K562 (cell line): Measurements from ENCODE around the gene PPIH. TPM values are rescaled to one million over a fixed set of nuclear protein-coding genes. Genes with fewer than 3 reads are reported as not detected.

Experiments
- ADNP ChIP-seq: fragments of 200-800 bp; sonication (Bioruptor generic); IDR thresholded peaks from 2 replicates; pipeline ENCODE4 v1.6.1; 2016; ENCODE audit warnings: missing genetic modification characterization, missing compliant biosample characterization
- CAMTA2 ChIP-seq: fragments of 250-450 bp; sonication (Bioruptor Pico); conservative IDR thresholded peaks from 2 replicates; pipeline ENCODE4 v1.5.1; 2022
- CHCHD3 ChIP-seq: fragments of 250-450 bp; sonication (Bioruptor Pico); IDR thresholded peaks from 2 replicates; pipeline ENCODE4 v2.1.2; 2022; ENCODE audit warnings: mild to moderate bottlenecking
- CTBP1 ChIP-seq: fragments of 450-650 bp; IDR thresholded peaks from 2 replicates; pipeline ENCODE4 v1.6.1; 2016; ENCODE audit warnings: borderline replicate concordance
- EP300 ChIP-seq: IDR thresholded peaks from 2 replicates; pipeline ENCODE4 v1.6.1; 2012; ENCODE audit warnings: low read length, improper control_type of control experiment
- HDAC2 ChIP-seq: fragments of 450-650 bp; IDR thresholded peaks from 2 replicates; pipeline ENCODE4 v1.6.1; 2016; ENCODE audit warnings: mild to moderate bottlenecking
- HOMEZ ChIP-seq: fragments of 250-450 bp; sonication (Bioruptor Pico); IDR thresholded peaks from 2 replicates; pipeline ENCODE4 v1.4.0; 2020; ENCODE audit warnings: mild to moderate bottlenecking, moderate library complexity
- NFATC3 ChIP-seq: fragments of 450-650 bp; IDR thresholded peaks from 2 replicates; pipeline ENCODE4 v1.6.1; 2017; ENCODE audit warnings: mild to moderate bottlenecking
- PHB2 ChIP-seq: fragments of 450-650 bp; IDR thresholded peaks from 2 replicates; pipeline ENCODE4 v1.6.1; 2017; ENCODE audit warnings: low read depth
- PTRF ChIP-seq: fragments of 450-650 bp; IDR thresholded peaks from 2 replicates; pipeline ENCODE4 v1.6.1; 2016; ENCODE audit warnings: mild to moderate bottlenecking, missing genetic modification characterization, missing compliant biosample characterization
- XRCC4 ChIP-seq: IDR thresholded peaks from one replicate; pipeline ENCODE4 v1.6.1; 2011; ENCODE audit not compliant: insufficient read depth, insufficient read length; ENCODE audit errors: extremely low read depth
- ZBTB40 ChIP-seq, 2 experiments: fragments of 450-650 bp in 1 of 2; sonication (generic) in 1 of 2; formaldehyde crosslinking in 1 of 2; IDR thresholded peaks; 2 replicates each; pipeline versions ENCODE4 v1.7.1 to v1.9.0; 2016 to 2022; ENCODE audit warnings: inconsistent platforms in 1 of 2, mild to moderate bottlenecking in 1 of 2, missing genetic modification reagents in 1 of 2
- ZNF24 ChIP-seq: fragments of 450-650 bp; IDR thresholded peaks from 2 replicates; pipeline ENCODE4 v1.6.1; 2016
- ZNF740 ChIP-seq, 3 experiments: fragments of 200-800 bp in 1 of 3; sonication (Bioruptor generic) in 1 of 3; sonication (generic) in 1 of 3; formaldehyde crosslinking in 1 of 3; IDR thresholded peaks; 2 replicates each; pipeline versions ENCODE4 v1.6.1 to v1.8.0; 2016 to 2022; ENCODE audit warnings: mild to moderate bottlenecking in 2 of 3, missing compliant biosample characterization in 2 of 3, missing genetic modification characterization in 2 of 3, missing genetic modification reagents in 1 of 3
- ZNF76 ChIP-seq: fragments of 250-450 bp; sonication (Bioruptor Pico); IDR thresholded peaks from 2 replicates; pipeline ENCODE4 v1.4.0; 2020; ENCODE audit warnings: mild to moderate bottlenecking, moderate library complexity, borderline replicate concordance
- polyA plus RNA-seq, 8 experiments: library from polyadenylated mRNA; depleted of rRNA in 4 of 8; stranded (reverse) in 5 of 8; unstranded in 3 of 8; fragments of >200 nt; fragmentation: Nextera tagmentation in 2 of 8; fragmentation: Illumina TruSeq in 1 of 8; extraction: Ambion mirVana in 2 of 8; extraction: Trizol in 1 of 8; gene quantifications; 2 replicates each; pipeline versions ENCODE4 v1.2.1 to v1.2.3, GENCODE V29; 2011 to 2014; ENCODE audit warnings: inconsistent platforms in 1 of 8, missing spikeins in 1 of 8
- total RNA-seq, 7 experiments: library from RNA; depleted of rRNA in 6 of 7; stranded (reverse); fragments of >200 nt in 6 of 7; fragmentation: Illumina TruSeq in 2 of 7; extraction: Trizol in 2 of 7; gene quantifications; 2 replicates each; pipeline versions ENCODE4 v1.2.1 to v1.2.3, GENCODE V29; 2011 to 2021; ENCODE audit warnings: low replicate concordance in 1 of 7

PPIH gene
- total and polyA plus RNA-seq, 9 of the 15 experiments (the other 6 are each of a cell fraction or from before 2014, with no cell fraction given): 197 to 470 (median 277) TPM

- TF ChIP-seq ZBTB40 (IDR thresholded peaks at IDR 0.05) (peak; percentile 98), ZBTB40 (CRISPR knock-in tag; IDR thresholded peaks at IDR 0.05) (no peak), CHCHD3 (CRISPR knock-in tag) (no peak), ADNP (tag) (no peak), CTBP1 (peak; percentile 78; the same call in 1 of the 2 replicates), HDAC2 (peak; percentile 93), ZNF76 (CRISPR knock-in tag) (0 out of 2 replicates have a peak, but pooled peaks have one; percentile 45), PHB2 (no peak), XRCC4 (no peak), ZNF24 (peak; percentile 67), EP300 (peak; percentile 53), CAMTA2 (CRISPR knock-in tag) (no peak), ZNF740 (CRISPR knock-in tag; IDR thresholded peaks at IDR 0.05) (peak; percentile 34; the same call in 1 of the 2 replicates), ZNF740 (tag; IDR thresholded peaks at IDR 0.05) (no peak), NFATC3 (no peak), HOMEZ (CRISPR knock-in tag) (peak; percentile 59; the same call in 1 of the 2 replicates), PTRF (tag) (no peak)
These were observed at the start of gene PPIH (continued) for GRCh38 chr1:42657981-42658876.
